SH-SY5Y (cell line): ENCODE results near the gene KCTD6.

ENCODE experiments used
- GATA2 ChIP-seq: IDR thresholded peaks from 2 replicates; pipeline ENCODE4 v1.6.1; 2011; ENCODE audit warnings: mild to moderate bottlenecking, low read depth, low read length
- GATA3 ChIP-seq: IDR thresholded peaks from 2 replicates; pipeline ENCODE4 v1.6.1; 2011; ENCODE audit warnings: low read depth, mild to moderate bottlenecking, low read length, moderate library complexity

DNA sequence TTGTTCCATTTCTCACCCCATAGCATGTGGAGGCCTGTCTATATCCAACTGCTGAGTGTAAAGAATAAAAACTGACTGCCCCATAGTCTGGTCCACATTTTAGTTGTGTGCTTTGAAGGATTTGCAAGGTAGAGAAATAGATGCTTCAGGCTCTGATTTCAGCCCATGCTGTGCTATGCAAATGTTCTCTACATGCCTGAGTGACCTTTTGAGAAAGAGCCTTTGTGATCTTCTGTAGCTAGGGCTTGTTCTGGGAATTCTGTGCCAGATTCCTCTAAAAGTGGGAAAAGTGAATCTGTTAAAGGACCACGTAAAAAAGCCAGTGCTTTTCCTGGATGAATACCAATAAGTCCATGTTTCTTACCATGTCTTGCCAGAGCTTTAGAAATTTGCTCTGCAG is 5.2 kb downstream of the KCTD6 start:
- TF ChIP-seq GATA2 (no peak), GATA3 (no peak)
